GM23338 (cell line): Measurements from ENCODE around the gene NHLRC4. TPM values are rescaled to one million over a fixed set of nuclear protein-coding genes. Genes with fewer than 3 reads are reported as not detected.
A peak's percentile ranks its signal among the peaks of the same experiment; 100 is the strongest.

ENCODE experiments used
- ATAC-seq: fragments of 200-7000 bp; cut with Tn5 transposase; 3 replicates; pipeline ENCODE4 v1.9.1; 2020
- DNase-seq: peaks from one replicate; pipeline ENCODE4 v3.0.0-alpha.2; 2015; ENCODE audit warnings: low spot score
- H2AFZ ChIP-seq: fragments of 200-600 bp; sonication (generic); 2 replicates; pipeline ENCODE4 v1.8.0; 2016; ENCODE audit warnings: antibody characterized with exemption, mild to moderate bottlenecking, moderate library complexity
- H3F3A ChIP-seq: fragments of 200-600 bp; sonication (generic); replicated peaks from 2 replicates; pipeline ENCODE4 v1.8.0; 2017; ENCODE audit warnings: antibody characterized with exemption, mixed run types, low read depth
- H3K27ac ChIP-seq: fragments of 200-600 bp; sonication (generic); 2 replicates; pipeline ENCODE4 v1.6.1; 2016; ENCODE audit warnings: low read depth
- H3K27me3 ChIP-seq: fragments of 200-600 bp; sonication (generic); 2 replicates; pipeline ENCODE4 v1.8.0; 2016; ENCODE audit warnings: mild to moderate bottlenecking, mixed run types, moderate library complexity; ENCODE audit not compliant: insufficient read depth
- H3K36me3 ChIP-seq: fragments of 200-600 bp; sonication (generic); 2 replicates; pipeline ENCODE4 v1.8.0; 2016; ENCODE audit warnings: mild to moderate bottlenecking; ENCODE audit not compliant: insufficient read depth
- H3K4me1 ChIP-seq: fragments of 200-600 bp; sonication (generic); 2 replicates; pipeline ENCODE4 v1.8.0; 2016; ENCODE audit warnings: mild to moderate bottlenecking, moderate library complexity; ENCODE audit not compliant: insufficient read depth
- H3K4me2 ChIP-seq: fragments of 200-600 bp; sonication (generic); 2 replicates; pipeline ENCODE4 v1.7.1; 2017; ENCODE audit warnings: mixed run types
- H3K4me3 ChIP-seq: fragments of 200-600 bp; sonication (generic); 2 replicates; pipeline ENCODE4 v1.6.1; 2016; ENCODE audit warnings: mixed run types
- H3K79me2 ChIP-seq: fragments of 200-600 bp; sonication (generic); replicated peaks from 2 replicates; pipeline ENCODE4 v1.8.0; 2017; ENCODE audit warnings: mild to moderate bottlenecking; ENCODE audit not compliant: insufficient read depth
- H3K9me2 ChIP-seq: fragments of 200-600 bp; sonication (generic); 2 replicates; pipeline ENCODE4 v1.8.0; 2017; ENCODE audit not compliant: insufficient read depth
- H4K20me1 ChIP-seq: fragments of 200-600 bp; sonication (generic); replicated peaks from 2 replicates; pipeline ENCODE4 v1.8.0; 2017; ENCODE audit warnings: mild to moderate bottlenecking; ENCODE audit not compliant: insufficient read depth
- H3K27ac Mint-ChIP-seq: 2 replicates; pipeline ENCODE4 v1.8.0; 2020; ENCODE audit warnings: inconsistent platforms, mild to moderate bottlenecking, moderate library complexity, mixed read lengths
- H3K27me3 Mint-ChIP-seq: 3 replicates; pipeline ENCODE4 v1.8.0; 2022; ENCODE audit warnings: low read depth, mild to moderate bottlenecking, moderate library complexity, mixed read lengths, inconsistent platforms; ENCODE audit not compliant: insufficient read depth, poor library complexity
- H3K36me3 Mint-ChIP-seq: 3 replicates; pipeline ENCODE4 v1.8.0; 2021; ENCODE audit warnings: low read depth, mild to moderate bottlenecking, inconsistent platforms, moderate library complexity, mixed read lengths
- H3K4me1 Mint-ChIP-seq: 3 replicates; pipeline ENCODE4 v1.8.0; 2020; ENCODE audit warnings: mild to moderate bottlenecking, inconsistent platforms, mixed read lengths
- H3K4me3 Mint-ChIP-seq: 3 replicates; pipeline ENCODE4 v1.8.0; 2021; ENCODE audit warnings: moderate library complexity, mild to moderate bottlenecking, inconsistent platforms, mixed read lengths
- H3K9me3 Mint-ChIP-seq: 3 replicates; pipeline ENCODE4 v1.8.0; 2020; ENCODE audit warnings: moderate library complexity, mild to moderate bottlenecking, inconsistent platforms, mixed read lengths
- CREB1 ChIP-seq: fragments of 250-450 bp; sonication (Bioruptor Pico); IDR thresholded peaks from 2 replicates; pipeline ENCODE4 v1.5.0; 2020; ENCODE audit warnings: low read depth, mild to moderate bottlenecking, moderate library complexity
- ETS1 ChIP-seq: IDR thresholded peaks from 2 replicates; pipeline ENCODE4 v1.6.1; 2016; ENCODE audit warnings: antibody characterized with exemption
- EZH2 ChIP-seq: fragments of 200-600 bp; sonication (generic); IDR thresholded peaks from one replicate; pipeline ENCODE4 v1.8.0; 2017; ENCODE audit warnings: antibody characterized with exemption, mild to moderate bottlenecking, low read depth; ENCODE audit not compliant: unreplicated experiment
- EZH2phosphoT487 ChIP-seq: fragments of 200-600 bp; sonication (generic); IDR thresholded peaks from one replicate; pipeline ENCODE4 v1.8.1; 2018; ENCODE audit warnings: antibody characterized with exemption; ENCODE audit not compliant: unreplicated experiment
- JUNB ChIP-seq: IDR thresholded peaks from one replicate; pipeline ENCODE4 v1.6.1; 2016; ENCODE audit warnings: antibody characterized with exemption; ENCODE audit not compliant: unreplicated experiment
- NANOG ChIP-seq: IDR thresholded peaks from 2 replicates; pipeline ENCODE4 v1.6.1; 2016; ENCODE audit warnings: antibody characterized with exemption, borderline replicate concordance
- POLR2AphosphoS5 ChIP-seq: IDR thresholded peaks from 2 replicates; pipeline ENCODE4 v1.6.1; 2016; ENCODE audit warnings: antibody characterized with exemption, low read depth
- REST ChIP-seq: IDR thresholded peaks from one replicate; pipeline ENCODE4 v1.6.1; 2018; ENCODE audit warnings: antibody characterized with exemption; ENCODE audit not compliant: unreplicated experiment
- STAT1 ChIP-seq: IDR thresholded peaks from one replicate; pipeline ENCODE4 v1.6.1; 2016; ENCODE audit warnings: antibody characterized with exemption; ENCODE audit not compliant: unreplicated experiment
- ZNF114 ChIP-seq: fragments of 250-450 bp; sonication (Bioruptor Pico); IDR thresholded peaks from 2 replicates; pipeline ENCODE4 v1.5.0; 2020; ENCODE audit warnings: mild to moderate bottlenecking, moderate library complexity
- ZNF331 ChIP-seq: fragments of 250-450 bp; sonication (Bioruptor Pico); IDR thresholded peaks from 2 replicates; pipeline ENCODE4 v1.5.0; 2020; ENCODE audit warnings: low read depth, mild to moderate bottlenecking, moderate library complexity
- polyA plus RNA-seq: library from polyadenylated mRNA; unstranded; fragments of >200 nt; fragmentation: Nextera tagmentation; extraction: Ambion mirVana; gene quantifications from 2 replicates; pipeline ENCODE4 v1.2.1, GENCODE V29; 2016
- total RNA-seq: library from RNA; depleted of rRNA; stranded (reverse); fragments of >200 nt; shearing (Covaris generic); gene quantifications from 2 replicates; pipeline ENCODE4 v1.2.3, GENCODE V29; 2014
- TF ChIP-seq, protein P1 (sequence below): fragments of 250-450 bp; sonication (Bioruptor Pico); IDR thresholded peaks from 2 replicates; pipeline ENCODE4 v1.5.0; 2020; ENCODE audit warnings: mild to moderate bottlenecking, moderate library complexity
- TF ChIP-seq, protein P2 (sequence below), 2 experiments: fragments of 200-600 bp in 1 of 2; sonication (generic) in 1 of 2; conservative IDR thresholded peaks; 2 replicates each; pipeline versions ENCODE4 v1.5.1 to v1.6.1; 2016 to 2017; ENCODE audit warnings: antibody characterized with exemption in 2 of 2, low read depth in 2 of 2, mild to moderate bottlenecking in 2 of 2, moderate library complexity in 1 of 2

NHLRC4 gene
- total and polyA plus RNA-seq, 2 experiments from 2014 or later = 0.47 to 0.80 TPM

- ATAC-seq = no peak
- Mint-ChIP-seq H3K9me3 (no peaks in the 10 kb centered on the region; the same call in 1 of the 3 replicates), H3K36me3 (peaks cover 3% of the 10 kb centered on the region; the same call in 1 of the 3 replicates), H3K4me1 (peaks cover 16% of the 10 kb centered on the region), H3K4me3 (peak overlapping the region; percentile 78), H3K27ac (peak overlapping the region; percentile 5; the same call in 1 of the 2 replicates), H3K27me3 (peaks cover 34% of the 10 kb centered on the region)
- Histone ChIP-seq H3K9me2 (no peaks in the 10 kb centered on the region), H3K79me2 (peaks cover 32% of the 10 kb centered on the region), H3K4me1 (no peaks in the 10 kb centered on the region), H2AFZ (no peak overlapping the region), H3F3A (peaks cover 8% of the 10 kb centered on the region; the same call in 1 of the 2 replicates), H3K36me3 (no peaks in the 10 kb centered on the region), H3K27ac (no peak overlapping the region), H3K27me3 (peaks cover 29% of the 10 kb centered on the region), H4K20me1 (peaks cover 31% of the 10 kb centered on the region), H3K4me2 (peak overlapping the region; percentile 88), H3K4me3 (peak overlapping the region; percentile 84)
- TF ChIP-seq ETS1 (no peak), JUNB (no peak), STAT1 (no peak), NANOG (no peak), EZH2phosphoT487 (no peak), REST (no peak), EZH2 (no peak), CREB1 (CRISPR knock-in tag) (no peak), ZNF114 (CRISPR knock-in tag) (no peak), POLR2AphosphoS5 (no peak), ZNF331 (CRISPR knock-in tag) (no peak)
- TF ChIP-seq, protein P1, sequence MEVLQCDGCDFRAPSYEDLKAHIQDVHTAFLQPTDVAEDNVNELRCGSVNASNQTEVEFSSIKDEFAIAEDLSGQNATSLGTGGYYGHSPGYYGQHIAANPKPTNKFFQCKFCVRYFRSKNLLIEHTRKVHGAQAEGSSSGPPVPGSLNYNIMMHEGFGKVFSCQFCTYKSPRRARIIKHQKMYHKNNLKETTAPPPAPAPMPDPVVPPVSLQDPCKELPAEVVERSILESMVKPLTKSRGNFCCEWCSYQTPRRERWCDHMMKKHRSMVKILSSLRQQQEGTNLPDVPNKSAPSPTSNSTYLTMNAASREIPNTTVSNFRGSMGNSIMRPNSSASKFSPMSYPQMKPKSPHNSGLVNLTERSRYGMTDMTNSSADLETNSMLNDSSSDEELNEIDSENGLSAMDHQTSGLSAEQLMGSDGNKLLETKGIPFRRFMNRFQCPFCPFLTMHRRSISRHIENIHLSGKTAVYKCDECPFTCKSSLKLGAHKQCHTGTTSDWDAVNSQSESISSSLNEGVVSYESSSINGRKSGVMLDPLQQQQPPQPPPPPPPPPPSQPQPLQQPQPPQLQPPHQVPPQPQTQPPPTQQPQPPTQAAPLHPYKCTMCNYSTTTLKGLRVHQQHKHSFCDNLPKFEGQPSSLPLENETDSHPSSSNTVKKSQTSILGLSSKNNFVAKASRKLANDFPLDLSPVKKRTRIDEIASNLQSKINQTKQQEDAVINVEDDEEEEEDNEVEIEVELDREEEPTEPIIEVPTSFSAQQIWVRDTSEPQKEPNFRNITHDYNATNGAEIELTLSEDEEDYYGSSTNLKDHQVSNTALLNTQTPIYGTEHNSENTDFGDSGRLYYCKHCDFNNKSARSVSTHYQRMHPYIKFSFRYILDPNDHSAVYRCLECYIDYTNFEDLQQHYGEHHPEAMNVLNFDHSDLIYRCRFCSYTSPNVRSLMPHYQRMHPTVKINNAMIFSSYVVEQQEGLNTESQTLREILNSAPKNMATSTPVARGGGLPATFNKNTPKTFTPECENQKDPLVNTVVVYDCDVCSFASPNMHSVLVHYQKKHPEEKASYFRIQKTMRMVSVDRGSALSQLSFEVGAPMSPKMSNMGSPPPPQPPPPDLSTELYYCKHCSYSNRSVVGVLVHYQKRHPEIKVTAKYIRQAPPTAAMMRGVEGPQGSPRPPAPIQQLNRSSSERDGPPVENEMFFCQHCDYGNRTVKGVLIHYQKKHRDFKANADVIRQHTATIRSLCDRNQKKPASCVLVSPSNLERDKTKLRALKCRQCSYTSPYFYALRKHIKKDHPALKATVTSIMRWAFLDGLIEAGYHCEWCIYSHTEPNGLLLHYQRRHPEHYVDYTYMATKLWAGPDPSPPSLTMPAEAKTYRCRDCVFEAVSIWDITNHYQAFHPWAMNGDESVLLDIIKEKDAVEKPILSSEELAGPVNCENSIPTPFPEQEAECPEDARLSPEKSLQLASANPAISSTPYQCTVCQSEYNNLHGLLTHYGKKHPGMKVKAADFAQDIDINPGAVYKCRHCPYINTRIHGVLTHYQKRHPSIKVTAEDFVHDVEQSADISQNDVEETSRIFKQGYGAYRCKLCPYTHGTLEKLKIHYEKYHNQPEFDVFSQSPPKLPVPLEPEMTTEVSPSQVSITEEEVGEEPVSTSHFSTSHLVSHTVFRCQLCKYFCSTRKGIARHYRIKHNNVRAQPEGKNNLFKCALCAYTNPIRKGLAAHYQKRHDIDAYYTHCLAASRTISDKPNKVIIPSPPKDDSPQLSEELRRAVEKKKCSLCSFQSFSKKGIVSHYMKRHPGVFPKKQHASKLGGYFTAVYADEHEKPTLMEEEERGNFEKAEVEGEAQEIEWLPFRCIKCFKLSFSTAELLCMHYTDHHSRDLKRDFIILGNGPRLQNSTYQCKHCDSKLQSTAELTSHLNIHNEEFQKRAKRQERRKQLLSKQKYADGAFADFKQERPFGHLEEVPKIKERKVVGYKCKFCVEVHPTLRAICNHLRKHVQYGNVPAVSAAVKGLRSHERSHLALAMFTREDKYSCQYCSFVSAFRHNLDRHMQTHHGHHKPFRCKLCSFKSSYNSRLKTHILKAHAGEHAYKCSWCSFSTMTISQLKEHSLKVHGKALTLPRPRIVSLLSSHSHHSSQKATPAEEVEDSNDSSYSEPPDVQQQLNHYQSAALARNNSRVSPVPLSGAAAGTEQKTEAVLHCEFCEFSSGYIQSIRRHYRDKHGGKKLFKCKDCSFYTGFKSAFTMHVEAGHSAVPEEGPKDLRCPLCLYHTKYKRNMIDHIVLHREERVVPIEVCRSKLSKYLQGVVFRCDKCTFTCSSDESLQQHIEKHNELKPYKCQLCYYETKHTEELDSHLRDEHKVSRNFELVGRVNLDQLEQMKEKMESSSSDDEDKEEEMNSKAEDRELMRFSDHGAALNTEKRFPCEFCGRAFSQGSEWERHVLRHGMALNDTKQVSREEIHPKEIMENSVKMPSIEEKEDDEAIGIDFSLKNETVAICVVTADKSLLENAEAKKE (CRISPR knock-in tag) = no peak
- TF ChIP-seq, protein P2, sequence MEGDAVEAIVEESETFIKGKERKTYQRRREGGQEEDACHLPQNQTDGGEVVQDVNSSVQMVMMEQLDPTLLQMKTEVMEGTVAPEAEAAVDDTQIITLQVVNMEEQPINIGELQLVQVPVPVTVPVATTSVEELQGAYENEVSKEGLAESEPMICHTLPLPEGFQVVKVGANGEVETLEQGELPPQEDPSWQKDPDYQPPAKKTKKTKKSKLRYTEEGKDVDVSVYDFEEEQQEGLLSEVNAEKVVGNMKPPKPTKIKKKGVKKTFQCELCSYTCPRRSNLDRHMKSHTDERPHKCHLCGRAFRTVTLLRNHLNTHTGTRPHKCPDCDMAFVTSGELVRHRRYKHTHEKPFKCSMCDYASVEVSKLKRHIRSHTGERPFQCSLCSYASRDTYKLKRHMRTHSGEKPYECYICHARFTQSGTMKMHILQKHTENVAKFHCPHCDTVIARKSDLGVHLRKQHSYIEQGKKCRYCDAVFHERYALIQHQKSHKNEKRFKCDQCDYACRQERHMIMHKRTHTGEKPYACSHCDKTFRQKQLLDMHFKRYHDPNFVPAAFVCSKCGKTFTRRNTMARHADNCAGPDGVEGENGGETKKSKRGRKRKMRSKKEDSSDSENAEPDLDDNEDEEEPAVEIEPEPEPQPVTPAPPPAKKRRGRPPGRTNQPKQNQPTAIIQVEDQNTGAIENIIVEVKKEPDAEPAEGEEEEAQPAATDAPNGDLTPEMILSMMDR (conservative IDR thresholded peaks at IDR 0.05; ENCODE audit: low read depth in 2 of 2) = no peak
- DNase-seq = no peak
Measured at GRCh38 chr16:590188-590814, 23.5 kb downstream of the NHLRC4 start.
